SK-N-SH (cell line): ENCODE results near the gene CCDC185. TPM values are rescaled to one million over a fixed set of nuclear protein-coding genes. Genes with fewer than 3 reads are reported as not detected.
A peak's percentile ranks its signal among the peaks of the same experiment; 100 is the strongest.

Experiments
- CTCF ChIA-PET: fragments of 300-600, 350-600 bp; formaldehyde crosslinking; extraction: SDS; loops from one replicate; lab custom pipeline; 2021; lab: Yijun Ruan, JAX
- POLR2A ChIA-PET: fragments of 350-600 bp; sonication (Branson Sonifier 250); formaldehyde crosslinking; extraction: SDS; loops from one replicate; lab custom pipeline; 2020; ENCODE audit warnings: antibody characterized with exemption, inconsistent platforms; lab: Yijun Ruan, JAX
- DNase-seq: peaks from one replicate; pipeline ENCODE4 v3.0.0; 2012
- H2AFZ ChIP-seq: fragments of 200-600 bp; sonication (generic); 2 replicates; pipeline ENCODE4 v1.8.1; 2016; ENCODE audit warnings: antibody characterized with exemption, mild to moderate bottlenecking, low read depth
- H3F3A ChIP-seq: fragments of 200-600 bp; sonication (generic); replicated peaks from 2 replicates; pipeline ENCODE3; 2016; ENCODE audit warnings: antibody characterized with exemption, mild to moderate bottlenecking; ENCODE audit not compliant: insufficient read depth
- H3K27ac ChIP-seq, 2 experiments: fragments of 200-500 bp in 1 of 2; fragments of 200-600 bp in 1 of 2; sonication (Bioruptor generic) in 1 of 2; sonication (generic), shearing (Covaris generic) in 1 of 2; 2 replicates each; pipeline versions ENCODE4 v1.5.1 to v1.6.1; 2014 to 2016; ENCODE audit warnings: low read depth in 2 of 2, inconsistent platforms in 1 of 2, low read length in 1 of 2, mild to moderate bottlenecking in 1 of 2, mixed read lengths in 1 of 2
- H3K27me3 ChIP-seq: fragments of 200-600 bp; sonication (generic), shearing (Covaris generic); 2 replicates; pipeline ENCODE4 v1.6.1; 2016; ENCODE audit warnings: mixed run types; ENCODE audit not compliant: insufficient read depth
- H3K36me3 ChIP-seq, 2 experiments: fragments of 200-500 bp in 1 of 2; fragments of 200-600 bp in 1 of 2; sonication (Bioruptor generic) in 1 of 2; sonication (generic) in 1 of 2; replicated peaks in 1 of 2; 2 replicates each; pipeline versions ENCODE3 to v1.5.1; 2014 to 2016; ENCODE audit warnings: low read length in 1 of 2, mild to moderate bottlenecking in 1 of 2; ENCODE audit not compliant: insufficient read depth in 2 of 2, control insufficient read depth in 1 of 2
- H3K4me1 ChIP-seq, 2 experiments: fragments of 200-500 bp in 1 of 2; fragments of 200-600 bp in 1 of 2; sonication (Bioruptor generic) in 1 of 2; sonication (generic), shearing (Covaris generic) in 1 of 2; 2 replicates each; pipeline versions ENCODE4 v1.5.1 to v1.6.1; 2014 to 2016; ENCODE audit warnings: low read depth in 1 of 2, low read length in 1 of 2, mixed run types in 1 of 2; ENCODE audit not compliant: insufficient read depth in 2 of 2, control insufficient read depth in 1 of 2
- H3K4me2 ChIP-seq: fragments of 200-600 bp; sonication (generic), shearing (Covaris generic); 2 replicates; pipeline ENCODE4 v1.6.1; 2017; ENCODE audit warnings: mixed run types
- H3K4me3 ChIP-seq, 2 experiments: fragments of 200-500 bp in 1 of 2; fragments of 200-600 bp in 1 of 2; sonication (Bioruptor generic) in 1 of 2; sonication (generic), shearing (Covaris generic) in 1 of 2; 2 replicates each; pipeline versions ENCODE4 v1.5.1 to v1.8.1; 2014 to 2016; ENCODE audit warnings: low read depth in 2 of 2, inconsistent platforms in 1 of 2, low read length in 1 of 2, mild to moderate bottlenecking in 1 of 2, mixed read lengths in 1 of 2, moderate library complexity in 1 of 2
- H3K79me2 ChIP-seq: fragments of 200-600 bp; sonication (generic); 2 replicates; pipeline ENCODE4 v1.8.1; 2017; ENCODE audit warnings: mild to moderate bottlenecking; ENCODE audit not compliant: insufficient read depth
- H3K9ac ChIP-seq: fragments of 200-600 bp; sonication (generic); 2 replicates; pipeline ENCODE4 v1.6.1; 2017; ENCODE audit warnings: mixed run types
- H3K9me2 ChIP-seq: fragments of 200-600 bp; sonication (generic); 2 replicates; pipeline ENCODE4 v1.6.1; 2017; ENCODE audit warnings: mixed run types
- H3K9me3 ChIP-seq: fragments of 200-600 bp; sonication (generic); 2 replicates; pipeline ENCODE4 v1.6.1; 2017; ENCODE audit warnings: mixed run types, mild to moderate bottlenecking, moderate library complexity
- H4K20me1 ChIP-seq: fragments of 200-600 bp; sonication (generic); 2 replicates; pipeline ENCODE4 v1.6.1; 2017; ENCODE audit warnings: mild to moderate bottlenecking, mixed run types; ENCODE audit not compliant: insufficient read depth
- CHD2 ChIP-seq: fragments of 150-350 bp; IDR thresholded peaks from 2 replicates; pipeline ENCODE4 v1.6.1; 2018; ENCODE audit warnings: low read length; ENCODE audit not compliant: partially characterized antibody
- ELF1 ChIP-seq: IDR thresholded peaks from 2 replicates; pipeline ENCODE4 v1.4.0; 2012
- EZH2phosphoT487 ChIP-seq: fragments of 200-600 bp; sonication (generic); IDR thresholded peaks from 2 replicates; pipeline ENCODE4 v1.6.1; 2017; ENCODE audit warnings: low read depth, mixed run types, mild to moderate bottlenecking, antibody characterized with exemption, moderate library complexity, borderline replicate concordance
- FOSL2 ChIP-seq: IDR thresholded peaks from 2 replicates; pipeline ENCODE4 v1.4.0; 2012; ENCODE audit warnings: low read depth, mild to moderate bottlenecking, moderate library complexity, borderline replicate concordance
- IRF3 ChIP-seq: fragments of 150-350 bp; IDR thresholded peaks from 2 replicates; pipeline ENCODE4 v1.6.1; 2016; ENCODE audit warnings: mild to moderate bottlenecking, low read depth, low read length
- NRF1 ChIP-seq: IDR thresholded peaks from 2 replicates; pipeline ENCODE4 v1.6.1; 2012; ENCODE audit warnings: low read depth, mild to moderate bottlenecking, low read length
- POLR2AphosphoS5 ChIP-seq: IDR thresholded peaks from 2 replicates; pipeline ENCODE4 v1.6.1; 2012; ENCODE audit warnings: low read depth, low read length
- RAD21 ChIP-seq: IDR thresholded peaks from 2 replicates; pipeline ENCODE4 v1.6.1; 2012; ENCODE audit warnings: mild to moderate bottlenecking, low read length
- RCOR1 ChIP-seq: fragments of 150-350 bp; IDR thresholded peaks from 2 replicates; pipeline ENCODE4 v1.6.1; 2017; ENCODE audit warnings: antibody characterized with exemption, low read length
- SIN3A ChIP-seq: IDR thresholded peaks from 2 replicates; pipeline ENCODE4 v1.6.1; 2012; ENCODE audit warnings: low read depth, mild to moderate bottlenecking, low read length, moderate library complexity, borderline replicate concordance
- TAF1 ChIP-seq: IDR thresholded peaks from 2 replicates; pipeline ENCODE4 v1.6.1; 2012; ENCODE audit warnings: low read depth, mild to moderate bottlenecking, low read length, moderate library complexity, borderline replicate concordance
- USF1 ChIP-seq: IDR thresholded peaks from 2 replicates; pipeline ENCODE4 v1.4.0; 2012; ENCODE audit warnings: low read depth, borderline replicate concordance
- USF2 ChIP-seq: fragments of 150-350 bp; IDR thresholded peaks from 2 replicates; pipeline ENCODE4 v1.6.1; 2017; ENCODE audit warnings: antibody characterized with exemption, low read length, low read depth, borderline replicate concordance
- YY1 ChIP-seq: IDR thresholded peaks from 2 replicates; pipeline ENCODE4 v1.4.0; 2012; ENCODE audit warnings: low read depth, mild to moderate bottlenecking
- WGBS: methylation state at CpG from one replicate; pipeline ENCODE4 v1.1.6; 2017; ENCODE audit warnings: low lambda C conversion rate; 5-methylcytosine and 5-hydroxymethylcytosine counted together
- polyA plus RNA-seq, 3 experiments: library from polyadenylated mRNA; depleted of rRNA; stranded (reverse); fragments of >200 nt; gene quantifications; 2 replicates each; pipeline ENCODE4 v1.2.3, GENCODE V29; 2012
- TF ChIP-seq, protein P1 (sequence below): IDR thresholded peaks from 2 replicates; pipeline ENCODE4 v1.4.0; 2012; ENCODE audit warnings: low read depth, borderline replicate concordance

CCDC185 gene
- polyA plus RNA-seq, 1 of the 3 experiments (the other 2 are of a cell fraction) = not detected

DNA sequence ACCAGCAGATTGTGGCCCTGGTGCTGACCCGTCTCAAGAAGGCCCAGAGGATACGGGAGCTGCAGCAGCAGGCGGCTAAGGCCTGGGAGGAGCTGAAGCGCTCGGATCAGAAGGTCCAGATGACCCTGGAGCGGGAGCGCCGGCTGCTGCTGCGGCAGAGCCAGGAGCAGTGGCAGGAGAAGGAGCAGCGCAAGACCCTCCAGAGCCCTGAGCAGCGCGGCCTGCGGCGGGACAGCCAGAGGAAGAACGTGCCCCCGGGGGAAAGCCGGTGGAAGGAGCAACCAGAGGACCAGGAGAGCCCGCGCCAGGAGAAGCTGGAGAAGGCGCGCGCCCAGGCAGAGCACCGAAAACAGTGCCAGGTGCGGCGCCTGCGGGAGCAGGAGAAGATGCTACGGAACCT lies 1.0 kb downstream of the CCDC185 start:
- ChIA-PET POLR2A (no interaction called here), CTCF (interaction anchor here (0.6 to 1.7 kb wide), 2 partner anchors 19 to 59 kb away, joined by 3 to 4 read pairs; no protein-coding TSS in a partner anchor)
- H3K27me3 ChIP-seq = peaks cover 25% of the 10 kb centered on the region; the same call in 1 of the 2 replicates
- no peak overlapping the region for H2AFZ ChIP-seq
- no peak overlapping the region for H3K27ac ChIP-seq
- DNase-seq = peak; percentile 35
- WGBS = 78% methylated on average over 20 of the region's 27 CpGs
- no peaks in the 10 kb centered on the region for H3K9me3 ChIP-seq
- no peaks in the 10 kb centered on the region for H3K36me3 ChIP-seq
- H3K4me2 ChIP-seq = no peak overlapping the region
- TF ChIP-seq FOSL2 = no peak
- TF ChIP-seq USF1 = no peak
- TF ChIP-seq CHD2 = no peak
- no peak for TF ChIP-seq POLR2AphosphoS5
- no peak for TF ChIP-seq SIN3A
- no peak for TF ChIP-seq NRF1
- TF ChIP-seq ELF1 = no peak
- no peak for TF ChIP-seq IRF3
- no peak for TF ChIP-seq USF2
- no peak for TF ChIP-seq RAD21
- TF ChIP-seq, protein P1, sequence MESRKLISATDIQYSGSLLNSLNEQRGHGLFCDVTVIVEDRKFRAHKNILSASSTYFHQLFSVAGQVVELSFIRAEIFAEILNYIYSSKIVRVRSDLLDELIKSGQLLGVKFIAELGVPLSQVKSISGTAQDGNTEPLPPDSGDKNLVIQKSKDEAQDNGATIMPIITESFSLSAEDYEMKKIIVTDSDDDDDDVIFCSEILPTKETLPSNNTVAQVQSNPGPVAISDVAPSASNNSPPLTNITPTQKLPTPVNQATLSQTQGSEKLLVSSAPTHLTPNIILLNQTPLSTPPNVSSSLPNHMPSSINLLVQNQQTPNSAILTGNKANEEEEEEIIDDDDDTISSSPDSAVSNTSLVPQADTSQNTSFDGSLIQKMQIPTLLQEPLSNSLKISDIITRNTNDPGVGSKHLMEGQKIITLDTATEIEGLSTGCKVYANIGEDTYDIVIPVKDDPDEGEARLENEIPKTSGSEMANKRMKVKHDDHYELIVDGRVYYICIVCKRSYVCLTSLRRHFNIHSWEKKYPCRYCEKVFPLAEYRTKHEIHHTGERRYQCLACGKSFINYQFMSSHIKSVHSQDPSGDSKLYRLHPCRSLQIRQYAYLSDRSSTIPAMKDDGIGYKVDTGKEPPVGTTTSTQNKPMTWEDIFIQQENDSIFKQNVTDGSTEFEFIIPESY = no peak
- no peak for TF ChIP-seq YY1
- TF ChIP-seq RCOR1 = no peak
- no peak for TF ChIP-seq TAF1
- no peak for TF ChIP-seq EZH2phosphoT487
- no peaks in the 10 kb centered on the region for H3K79me2 ChIP-seq
- H4K20me1 ChIP-seq = no peaks in the 10 kb centered on the region
- peaks cover 0 to 3% of the 10 kb centered on the region in 2 experiments; a peak in 1 of 4 replicates for H3K4me1 ChIP-seq
- H3K4me3 ChIP-seq = no peak overlapping the region
- no peaks in the 10 kb centered on the region for H3K9me2 ChIP-seq
- H3F3A ChIP-seq = no peaks in the 10 kb centered on the region
- H3K9ac ChIP-seq = no peak overlapping the region
